ENCODE results near the gene APEX1. TPM values are rescaled to one million over a fixed set of nuclear protein-coding genes. Genes with fewer than 3 reads are reported as not detected.
A peak's percentile ranks its signal among the peaks of the same experiment; 100 is the strongest.

APEX1 gene
- total RNA-seq, 2 experiments from 2014 or later: 125 to 127 TPM

DNA sequence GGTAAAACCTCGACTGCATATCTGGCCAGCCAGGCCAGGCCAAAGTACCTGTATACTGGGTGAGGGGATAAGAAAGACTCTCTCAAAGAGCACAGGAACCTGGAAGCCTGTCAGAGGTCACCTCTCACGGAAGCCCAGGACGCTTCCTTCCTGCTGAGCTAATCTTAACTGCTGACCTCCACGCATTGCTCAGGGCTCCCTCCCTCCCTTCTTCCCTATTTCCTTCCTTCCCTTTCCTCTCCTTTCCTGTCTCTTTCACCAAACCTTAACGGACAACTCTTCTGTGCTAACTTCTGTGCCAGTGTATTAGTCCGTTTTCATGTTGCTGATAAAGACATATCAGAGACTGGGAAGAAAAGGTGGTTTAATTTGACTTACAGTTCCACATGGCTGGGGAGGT lies 35.5 kb downstream of the APEX1 start:
- no peaks in the 10 kb centered on the region for H3K9me3 Mint-ChIP-seq
- H3K36me3 ChIP-seq (ENCODE audit: insufficient read depth, low read length): no peaks in the 10 kb centered on the region
- DNase-seq (no peak), ATAC-seq (ENCODE audit: poor library complexity) (no peak)
- H3K4me3 ChIP-seq (ENCODE audit: low read length): no peak overlapping the region
- H3K27me3 ChIP-seq (ENCODE audit: control insufficient read depth in 1 of 2, insufficient read depth in 2 of 2, low read length in 2 of 2): no peaks in the 10 kb centered on the region
- peak overlapping the region; percentile 84 for H3K27ac Mint-ChIP-seq
- ChIA-PET CTCF (interaction anchor here (1.7 kb wide), 1 partner anchor 200 kb away, joined by 4 read pairs; no protein-coding TSS in a partner anchor), POLR2A (interaction anchor here (0.7 to 6.0 kb wide), 4 partner anchors 13 to 44 kb away, joined by 3 to 50 read pairs (median 8); partner anchors contain the start of genes APEX1 and PIP4P1)
- TF ChIP-seq, protein P1, sequence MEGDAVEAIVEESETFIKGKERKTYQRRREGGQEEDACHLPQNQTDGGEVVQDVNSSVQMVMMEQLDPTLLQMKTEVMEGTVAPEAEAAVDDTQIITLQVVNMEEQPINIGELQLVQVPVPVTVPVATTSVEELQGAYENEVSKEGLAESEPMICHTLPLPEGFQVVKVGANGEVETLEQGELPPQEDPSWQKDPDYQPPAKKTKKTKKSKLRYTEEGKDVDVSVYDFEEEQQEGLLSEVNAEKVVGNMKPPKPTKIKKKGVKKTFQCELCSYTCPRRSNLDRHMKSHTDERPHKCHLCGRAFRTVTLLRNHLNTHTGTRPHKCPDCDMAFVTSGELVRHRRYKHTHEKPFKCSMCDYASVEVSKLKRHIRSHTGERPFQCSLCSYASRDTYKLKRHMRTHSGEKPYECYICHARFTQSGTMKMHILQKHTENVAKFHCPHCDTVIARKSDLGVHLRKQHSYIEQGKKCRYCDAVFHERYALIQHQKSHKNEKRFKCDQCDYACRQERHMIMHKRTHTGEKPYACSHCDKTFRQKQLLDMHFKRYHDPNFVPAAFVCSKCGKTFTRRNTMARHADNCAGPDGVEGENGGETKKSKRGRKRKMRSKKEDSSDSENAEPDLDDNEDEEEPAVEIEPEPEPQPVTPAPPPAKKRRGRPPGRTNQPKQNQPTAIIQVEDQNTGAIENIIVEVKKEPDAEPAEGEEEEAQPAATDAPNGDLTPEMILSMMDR (IDR thresholded peaks at IDR 0.05): no peak
- peaks cover 62% of the 10 kb centered on the region for H3K4me1 ChIP-seq (ENCODE audit: insufficient read depth, low read length)
- H3K36me3 Mint-ChIP-seq (ENCODE audit: low read depth): no peaks in the 10 kb centered on the region
- no peaks in the 10 kb centered on the region for H3K9me3 ChIP-seq (ENCODE audit: control insufficient read depth in 1 of 2, insufficient read depth in 1 of 2, low read length in 2 of 2)
- H3K4me3 Mint-ChIP-seq: peak overlapping the region; percentile 77
- peak overlapping the region in 1 of 2 donors; percentile 23 for H3K27ac ChIP-seq (ENCODE audit: low read depth in 1 of 2, low read length in 2 of 2)
- H3K27me3 Mint-ChIP-seq: no peaks in the 10 kb centered on the region
- H3K4me1 Mint-ChIP-seq (ENCODE audit: low read depth): peaks cover 82% of the 10 kb centered on the region
- intact Hi-C loops (cut with DNase I, micrococcal nuclease): loop anchor here in 1 of 2 experiments (2.0 kb wide), 1 partner anchor 14 kb away; no protein-coding TSS in a partner anchor

DNA sequence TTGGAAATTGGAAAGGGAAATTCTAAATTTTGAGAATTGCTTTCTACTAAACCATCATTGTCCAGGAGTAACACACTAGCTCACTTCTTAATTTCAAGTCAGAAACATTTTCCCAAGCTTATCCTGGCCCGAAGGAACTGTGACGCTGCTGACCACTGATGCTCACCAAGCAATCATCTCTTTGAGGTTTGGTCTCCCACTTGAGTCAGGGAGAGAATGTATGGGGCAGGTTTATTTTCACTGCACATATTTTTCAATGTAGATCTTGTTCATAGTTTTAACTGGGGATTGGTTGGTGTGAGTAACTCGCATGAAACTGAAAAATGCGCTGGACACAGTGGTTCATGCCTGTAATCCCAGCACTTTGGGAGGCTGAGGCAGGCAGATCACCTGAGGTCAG lies 37.5 kb downstream of the APEX1 start:
- Histone ChIP-seq H3K9me3 (ENCODE audit: control insufficient read depth in 1 of 2, insufficient read depth in 1 of 2, low read length in 2 of 2) (no peaks in the 10 kb centered on the region), H3K27ac (ENCODE audit: low read depth in 1 of 2, low read length in 2 of 2) (no peak overlapping the region), H3K36me3 (ENCODE audit: insufficient read depth, low read length) (no peaks in the 10 kb centered on the region), H3K4me1 (ENCODE audit: insufficient read depth, low read length) (peaks cover 46% of the 10 kb centered on the region), H3K4me3 (ENCODE audit: low read length) (no peak overlapping the region), H3K27me3 (ENCODE audit: control insufficient read depth in 1 of 2, insufficient read depth in 2 of 2, low read length in 2 of 2) (no peaks in the 10 kb centered on the region)
- no peak for DNase-seq
- ChIA-PET CTCF (interaction anchor here (1.7 kb wide), 1 partner anchor 198 kb away, joined by 4 read pairs; no protein-coding TSS in a partner anchor), POLR2A (interaction anchor here (1.2 kb wide), 1 partner anchor 31 kb away, joined by 4 read pairs; the partner anchor contains the start of gene PIP4P1)
- no peak overlapping the region for H3K27ac Mint-ChIP-seq
- no peaks in the 10 kb centered on the region for H3K27me3 Mint-ChIP-seq
- H3K9me3 Mint-ChIP-seq: no peaks in the 10 kb centered on the region
- intact Hi-C loops (cut with DNase I, micrococcal nuclease): no loop called here
- no peaks in the 10 kb centered on the region for H3K36me3 Mint-ChIP-seq (ENCODE audit: low read depth)
- TF ChIP-seq, protein P1 (IDR thresholded peaks at IDR 0.05): no peak
- H3K4me3 Mint-ChIP-seq: no peak overlapping the region
- no peak for ATAC-seq (ENCODE audit: poor library complexity)
- H3K4me1 Mint-ChIP-seq (ENCODE audit: low read depth): peaks cover 76% of the 10 kb centered on the region

DNA sequence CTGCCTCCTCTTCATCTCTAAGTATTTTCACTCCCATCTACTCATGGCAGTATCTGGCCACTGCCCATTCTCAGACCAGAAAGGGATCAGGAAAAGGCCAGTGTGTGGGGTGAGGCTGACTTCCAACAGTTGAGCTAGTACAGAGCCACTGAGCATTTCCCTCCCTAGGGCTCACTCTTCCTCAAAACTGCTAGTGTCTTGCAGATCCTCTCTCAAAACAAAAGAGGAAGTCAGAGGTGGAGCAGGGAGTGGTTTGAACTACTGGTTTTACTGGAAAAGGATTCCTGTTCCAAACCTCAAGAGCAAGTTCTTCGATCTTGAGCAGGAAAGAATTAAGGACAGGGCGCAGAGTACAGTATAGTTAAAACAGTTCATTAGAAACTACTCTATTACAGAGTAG lies 38.6 kb downstream of the APEX1 start:
- H3K36me3 Mint-ChIP-seq (ENCODE audit: low read depth): no peaks in the 10 kb centered on the region
- CTCF ChIA-PET: interaction anchor here (0.7 kb wide), 1 partner anchor 40 kb away, joined by 5 read pairs; no protein-coding TSS in a partner anchor
- peaks cover 65% of the 10 kb centered on the region for H3K4me1 Mint-ChIP-seq (ENCODE audit: low read depth)
- Histone ChIP-seq H3K36me3 (ENCODE audit: insufficient read depth, low read length) (no peaks in the 10 kb centered on the region), H3K9me3 (ENCODE audit: control insufficient read depth in 1 of 2, insufficient read depth in 1 of 2, low read length in 2 of 2) (no peaks in the 10 kb centered on the region), H3K27me3 (ENCODE audit: control insufficient read depth in 1 of 2, insufficient read depth in 2 of 2, low read length in 2 of 2) (no peaks in the 10 kb centered on the region), H3K27ac (ENCODE audit: low read depth in 1 of 2, low read length in 2 of 2) (no peak overlapping the region), H3K4me1 (ENCODE audit: insufficient read depth, low read length) (peaks cover 42% of the 10 kb centered on the region), H3K4me3 (ENCODE audit: low read length) (no peak overlapping the region)
- H3K27ac Mint-ChIP-seq: no peak overlapping the region
- ATAC-seq (ENCODE audit: poor library complexity): no peak
- intact Hi-C loops (cut with DNase I, micrococcal nuclease): no loop called here
- POLR2A ChIA-PET: no interaction called here
- TF ChIP-seq, protein P1 (IDR thresholded peaks at IDR 0.05): no peak
- no peaks in the 10 kb centered on the region for H3K9me3 Mint-ChIP-seq
- DNase-seq: no peak
- no peak overlapping the region for H3K4me3 Mint-ChIP-seq
- H3K27me3 Mint-ChIP-seq: no peaks in the 10 kb centered on the region

All from CD4-positive, alpha-beta T cell (primary cell).